K562 (cell line): ENCODE data around the gene KAT5. TPM values are rescaled to one million over a fixed set of nuclear protein-coding genes. Genes with fewer than 3 reads are reported as not detected.

Experiments
- BDP1 ChIP-seq: IDR thresholded peaks from 3 replicates; pipeline ENCODE4 v1.6.1; 2011; ENCODE audit not compliant: insufficient read length, insufficient read depth
- BHLHE40 ChIP-seq: IDR thresholded peaks from 2 replicates; pipeline ENCODE4 v1.6.1; 2011; ENCODE audit warnings: low read length, improper control_type of control experiment
- CC2D1A ChIP-seq: fragments of 450-650 bp; IDR thresholded peaks from 2 replicates; pipeline ENCODE4 v1.6.1; 2017; ENCODE audit warnings: mild to moderate bottlenecking
- DACH1 ChIP-seq: fragments of 450-650 bp; IDR thresholded peaks from 2 replicates; pipeline ENCODE4 v1.6.1; 2018; ENCODE audit not compliant: partially characterized antibody
- ELF1 ChIP-seq: fragments of 200-800 bp; sonication (Bioruptor generic); IDR thresholded peaks from 2 replicates; pipeline ENCODE4 v1.6.1; 2016; ENCODE audit warnings: missing genetic modification characterization, missing compliant biosample characterization
- FOXA1 ChIP-seq: fragments of 450-650 bp; IDR thresholded peaks from 2 replicates; pipeline ENCODE4 v1.6.1; 2016; ENCODE audit warnings: mild to moderate bottlenecking, borderline replicate concordance
- FOXM1 ChIP-seq, 2 experiments: fragments of 450-650 bp in 1 of 2; sonication (generic) in 1 of 2; formaldehyde crosslinking in 1 of 2; IDR thresholded peaks; 2 replicates each; pipeline versions ENCODE4 v1.6.1 to v1.9.0; 2017 to 2022; ENCODE audit warnings: low read depth in 2 of 2, mild to moderate bottlenecking in 2 of 2, missing genetic modification reagents in 1 of 2, moderate library complexity in 1 of 2
- JUND ChIP-seq, 2 experiments: IDR thresholded peaks; 2 replicates in 1 of 2; 3 replicates in 1 of 2; pipeline ENCODE4 v1.6.1; 2011; ENCODE audit warnings: borderline replicate concordance in 2 of 2, low read depth in 2 of 2, low read length in 2 of 2, improper control_type of control experiment in 1 of 2, missing biosample characterization in 1 of 2, missing genetic modification characterization in 1 of 2, missing genetic modification reagents in 1 of 2
- KLF10 ChIP-seq: fragments of 250-450 bp; sonication (Bioruptor Pico); IDR thresholded peaks from 2 replicates; pipeline ENCODE4 v1.6.1; 2021; ENCODE audit warnings: matching md5 sums
- LCOR ChIP-seq: sonication (generic); formaldehyde crosslinking; IDR thresholded peaks from 2 replicates; pipeline ENCODE4 v1.8.0; 2022; ENCODE audit warnings: mild to moderate bottlenecking, missing genetic modification reagents
- MAFF ChIP-seq: IDR thresholded peaks from 2 replicates; pipeline ENCODE4 v1.6.1; 2012; ENCODE audit warnings: low read length, improper control_type of control experiment
- MAFG ChIP-seq: fragments of 450-650 bp; conservative IDR thresholded peaks from 2 replicates; pipeline ENCODE4 v1.6.1; 2016; ENCODE audit warnings: missing genetic modification characterization, missing compliant biosample characterization
- MAFK ChIP-seq: IDR thresholded peaks from 2 replicates; pipeline ENCODE4 v1.6.1; 2011; ENCODE audit warnings: low read length, improper control_type of control experiment
- NFIC ChIP-seq: fragments of 450-650 bp; IDR thresholded peaks from 2 replicates; pipeline ENCODE4 v1.6.1; 2017; ENCODE audit warnings: mild to moderate bottlenecking, inconsistent platforms
- RCOR1 ChIP-seq, 2 experiments: IDR thresholded peaks; 2 replicates each; pipeline ENCODE4 v1.6.1; 2012; ENCODE audit warnings: low read depth in 2 of 2, low read length in 2 of 2, borderline replicate concordance in 1 of 2, improper control_type of control experiment in 1 of 2
- RFX5 ChIP-seq: IDR thresholded peaks from 2 replicates; pipeline ENCODE4 v1.6.1; 2011; ENCODE audit warnings: low read depth, mild to moderate bottlenecking, improper control_type of control experiment, low read length
- ZNF146 ChIP-seq: IDR thresholded peaks from one replicate; pipeline ENCODE4 v1.6.1; 2018; ENCODE audit warnings: missing compliant biosample characterization; ENCODE audit not compliant: unreplicated experiment
- ZNF175 ChIP-seq: fragments of 200-800 bp; sonication (Bioruptor generic); IDR thresholded peaks from 2 replicates; pipeline ENCODE4 v1.6.1; 2016; ENCODE audit warnings: low read depth, mild to moderate bottlenecking, missing genetic modification characterization, missing compliant biosample characterization
- polyA plus RNA-seq, 8 experiments: library from polyadenylated mRNA; depleted of rRNA in 4 of 8; stranded (reverse) in 5 of 8; unstranded in 3 of 8; fragments of >200 nt; fragmentation: Nextera tagmentation in 2 of 8; fragmentation: Illumina TruSeq in 1 of 8; extraction: Ambion mirVana in 2 of 8; extraction: Trizol in 1 of 8; gene quantifications; 2 replicates each; pipeline versions ENCODE4 v1.2.1 to v1.2.3, GENCODE V29; 2011 to 2014; ENCODE audit warnings: inconsistent platforms in 1 of 8, missing spikeins in 1 of 8
- total RNA-seq, 7 experiments: library from RNA; depleted of rRNA in 6 of 7; stranded (reverse); fragments of >200 nt in 6 of 7; fragmentation: Illumina TruSeq in 2 of 7; extraction: Trizol in 2 of 7; gene quantifications; 2 replicates each; pipeline versions ENCODE4 v1.2.1 to v1.2.3, GENCODE V29; 2011 to 2021; ENCODE audit warnings: low replicate concordance in 1 of 7
- TF ChIP-seq, protein P1 (sequence below): fragments of 450-650 bp; IDR thresholded peaks from 2 replicates; pipeline ENCODE4 v1.7.1; 2018; ENCODE audit warnings: mild to moderate bottlenecking, low read depth; ENCODE audit not compliant: partially characterized antibody
- TF ChIP-seq, protein P2 (sequence below): fragments of 250-450 bp; sonication (Bioruptor Pico); IDR thresholded peaks from 2 replicates; pipeline ENCODE4 v1.8.0; 2022; ENCODE audit warnings: moderate library complexity, mild to moderate bottlenecking, inconsistent platforms
- TF ChIP-seq, protein P3 (sequence below): fragments of 450-650 bp; formaldehyde crosslinking; conservative IDR thresholded peaks from 2 replicates; pipeline ENCODE4 v1.4.0; 2022; ENCODE audit warnings: mild to moderate bottlenecking, missing genetic modification characterization

KAT5 gene
- total and polyA plus RNA-seq, 9 of the 15 experiments (the other 6 are each of a cell fraction or from before 2014, with no cell fraction given): 3.6 to 76.8 (median 52.7) TPM

DNA sequence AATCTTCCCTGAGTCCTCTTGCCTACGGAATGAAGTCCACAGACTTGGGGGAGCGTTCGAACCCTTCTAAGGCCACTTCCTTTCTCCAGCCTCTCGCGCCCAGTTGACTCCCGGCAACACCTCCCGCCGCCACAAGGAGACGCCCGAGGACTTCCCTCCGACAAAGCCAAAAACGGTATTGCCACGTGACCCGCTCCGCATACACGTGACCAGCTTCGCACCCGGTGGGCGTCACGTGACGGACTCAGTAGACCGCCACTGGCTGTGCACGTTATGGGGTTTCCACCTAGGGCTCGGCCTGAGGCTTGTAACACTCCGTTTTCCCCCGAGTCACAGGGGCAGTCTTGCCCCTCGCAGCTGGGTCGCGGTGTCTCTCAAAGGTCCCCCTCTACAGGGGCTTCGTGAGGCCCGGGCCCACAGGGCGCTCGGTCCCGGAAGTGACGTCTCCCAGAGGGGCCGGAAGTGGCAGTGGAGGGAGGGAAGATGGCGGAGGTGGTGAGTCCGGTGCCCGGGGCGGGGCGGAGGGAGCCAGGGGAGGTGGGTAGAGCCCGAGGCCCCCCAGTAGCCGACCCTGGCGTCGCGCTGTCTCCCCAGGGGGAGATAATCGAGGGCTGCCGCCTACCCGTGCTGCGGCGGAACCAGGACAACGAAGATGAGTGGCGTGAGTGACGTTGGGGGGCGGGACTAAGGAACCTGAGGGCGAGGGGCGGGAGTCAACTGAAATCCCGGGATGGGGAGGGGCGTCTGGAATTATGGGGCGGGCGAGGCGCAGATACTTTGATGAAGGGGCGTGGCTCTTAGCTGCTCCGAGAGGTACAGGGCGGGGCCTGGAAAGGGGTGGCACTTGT lies at the start of gene KAT5 (continued):
- TF ChIP-seq JUND (IDR thresholded peaks at IDR 0.05; ENCODE audit: borderline replicate concordance, low read depth, low read length): peak; percentile 35; the same call in 1 of the 2 replicates
- peak; percentile 63; the same call in 2 of the 3 replicates for TF ChIP-seq JUND (tag; IDR thresholded peaks at IDR 0.05; ENCODE audit: borderline replicate concordance, low read depth, low read length)
- TF ChIP-seq FOXM1 (IDR thresholded peaks at IDR 0.05; ENCODE audit: low read depth): no peak; the same call in 1 of the 2 replicates
- TF ChIP-seq FOXM1 (CRISPR knock-in tag; IDR thresholded peaks at IDR 0.05; ENCODE audit: low read depth): no peak; the same call in 1 of the 2 replicates
- peak; percentile 50 for TF ChIP-seq NFIC
- TF ChIP-seq, protein P1, sequence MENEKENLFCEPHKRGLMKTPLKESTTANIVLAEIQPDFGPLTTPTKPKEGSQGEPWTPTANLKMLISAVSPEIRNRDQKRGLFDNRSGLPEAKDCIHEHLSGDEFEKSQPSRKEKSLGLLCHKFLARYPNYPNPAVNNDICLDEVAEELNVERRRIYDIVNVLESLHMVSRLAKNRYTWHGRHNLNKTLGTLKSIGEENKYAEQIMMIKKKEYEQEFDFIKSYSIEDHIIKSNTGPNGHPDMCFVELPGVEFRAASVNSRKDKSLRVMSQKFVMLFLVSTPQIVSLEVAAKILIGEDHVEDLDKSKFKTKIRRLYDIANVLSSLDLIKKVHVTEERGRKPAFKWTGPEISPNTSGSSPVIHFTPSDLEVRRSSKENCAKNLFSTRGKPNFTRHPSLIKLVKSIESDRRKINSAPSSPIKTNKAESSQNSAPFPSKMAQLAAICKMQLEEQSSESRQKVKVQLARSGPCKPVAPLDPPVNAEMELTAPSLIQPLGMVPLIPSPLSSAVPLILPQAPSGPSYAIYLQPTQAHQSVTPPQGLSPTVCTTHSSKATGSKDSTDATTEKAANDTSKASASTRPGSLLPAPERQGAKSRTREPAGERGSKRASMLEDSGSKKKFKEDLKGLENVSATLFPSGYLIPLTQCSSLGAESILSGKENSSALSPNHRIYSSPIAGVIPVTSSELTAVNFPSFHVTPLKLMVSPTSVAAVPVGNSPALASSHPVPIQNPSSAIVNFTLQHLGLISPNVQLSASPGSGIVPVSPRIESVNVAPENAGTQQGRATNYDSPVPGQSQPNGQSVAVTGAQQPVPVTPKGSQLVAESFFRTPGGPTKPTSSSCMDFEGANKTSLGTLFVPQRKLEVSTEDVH: peak; percentile 95
- TF ChIP-seq RFX5: no peak
- TF ChIP-seq BDP1: no peak
- peak; percentile 96 for TF ChIP-seq ELF1 (tag)
- no peak for TF ChIP-seq ZNF146 (CRISPR knock-in tag)
- TF ChIP-seq BHLHE40: peak; percentile 100
- TF ChIP-seq KLF10: no peak
- no peak for TF ChIP-seq DACH1
- TF ChIP-seq MAFG (tag): no peak
- peak in 1 of 2 experiments; percentile 83; a peak in 2 of 4 replicates for TF ChIP-seq RCOR1 (IDR thresholded peaks at IDR 0.05; ENCODE audit: borderline replicate concordance in 1 of 2, low read depth in 2 of 2, low read length in 2 of 2)
- TF ChIP-seq MAFF: no peak
- TF ChIP-seq LCOR (CRISPR knock-in tag): peak; percentile 99
- TF ChIP-seq, protein P2, sequence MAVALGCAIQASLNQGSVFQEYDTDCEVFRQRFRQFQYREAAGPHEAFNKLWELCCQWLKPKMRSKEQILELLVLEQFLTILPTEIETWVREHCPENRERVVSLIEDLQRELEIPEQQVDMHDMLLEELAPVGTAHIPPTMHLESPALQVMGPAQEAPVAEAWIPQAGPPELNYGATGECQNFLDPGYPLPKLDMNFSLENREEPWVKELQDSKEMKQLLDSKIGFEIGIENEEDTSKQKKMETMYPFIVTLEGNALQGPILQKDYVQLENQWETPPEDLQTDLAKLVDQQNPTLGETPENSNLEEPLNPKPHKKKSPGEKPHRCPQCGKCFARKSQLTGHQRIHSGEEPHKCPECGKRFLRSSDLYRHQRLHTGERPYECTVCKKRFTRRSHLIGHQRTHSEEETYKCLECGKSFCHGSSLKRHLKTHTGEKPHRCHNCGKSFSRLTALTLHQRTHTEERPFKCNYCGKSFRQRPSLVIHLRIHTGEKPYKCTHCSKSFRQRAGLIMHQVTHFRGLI (CRISPR knock-in tag): peak; percentile 72; the same call in 1 of the 2 replicates
- no peak for TF ChIP-seq FOXA1
- no peak; the same call in none of the 2 replicates for TF ChIP-seq ZNF175 (CRISPR knock-in tag)
- peak; percentile 83 for TF ChIP-seq CC2D1A
- no peak for TF ChIP-seq MAFK
- TF ChIP-seq, protein P3, sequence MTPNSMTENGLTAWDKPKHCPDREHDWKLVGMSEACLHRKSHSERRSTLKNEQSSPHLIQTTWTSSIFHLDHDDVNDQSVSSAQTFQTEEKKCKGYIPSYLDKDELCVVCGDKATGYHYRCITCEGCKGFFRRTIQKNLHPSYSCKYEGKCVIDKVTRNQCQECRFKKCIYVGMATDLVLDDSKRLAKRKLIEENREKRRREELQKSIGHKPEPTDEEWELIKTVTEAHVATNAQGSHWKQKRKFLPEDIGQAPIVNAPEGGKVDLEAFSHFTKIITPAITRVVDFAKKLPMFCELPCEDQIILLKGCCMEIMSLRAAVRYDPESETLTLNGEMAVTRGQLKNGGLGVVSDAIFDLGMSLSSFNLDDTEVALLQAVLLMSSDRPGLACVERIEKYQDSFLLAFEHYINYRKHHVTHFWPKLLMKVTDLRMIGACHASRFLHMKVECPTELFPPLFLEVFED (CRISPR knock-in tag): peak; percentile 18; the same call in 1 of the 2 replicates
